Vagina (tissue), 2 donors: ENCODE data around the gene ITGB4. TPM values are rescaled to one million over a fixed set of nuclear protein-coding genes. Genes with fewer than 3 reads are reported as not detected.

ENCODE experiments used
- DNase-seq, 2 donors: peaks; one replicate each; pipeline ENCODE4 v3.0.0-alpha.2; 2017; ENCODE audit errors: extremely low spot score in 2 of 2
- H3K27ac ChIP-seq: fragments of 200-600 bp; sonication (generic); one replicate; pipeline ENCODE4 v1.5.1; 2019
- H3K27me3 ChIP-seq: fragments of 200-600 bp; sonication (generic); one replicate; pipeline ENCODE4 v1.5.1; 2019
- H3K36me3 ChIP-seq, 2 donors: fragments of 200-600 bp; sonication (generic); one replicate each; pipeline ENCODE4 v1.5.1; 2017 to 2019
- H3K4me1 ChIP-seq: fragments of 200-600 bp; sonication (generic); one replicate; pipeline ENCODE4 v1.5.1; 2019
- H3K4me3 ChIP-seq, 2 donors: fragments of 200-600 bp; sonication (generic); 1 replicate in 1 of 2; 2 replicates in 1 of 2; pipeline ENCODE4 v1.5.1; 2016 to 2019
- H3K9me3 ChIP-seq: fragments of 200-600 bp; sonication (generic); one replicate; pipeline ENCODE4 v1.5.1; 2019
- CTCF ChIP-seq, 3 experiments: fragments of 450-650 bp in 2 of 3; fragments of 200-600 bp in 1 of 3; sonication (generic) in 1 of 3; IDR thresholded peaks; one replicate each; pipeline ENCODE4 v1.5.1; 2017 to 2019; ENCODE audit warnings: antibody characterized with exemption in 3 of 3, mild to moderate bottlenecking in 2 of 3, moderate library complexity in 2 of 3
- POLR2A ChIP-seq, 2 donors: fragments of 450-650 bp; IDR thresholded peaks; one replicate each; pipeline ENCODE4 v1.6.1; 2017; ENCODE audit warnings: antibody characterized with exemption in 2 of 2, mild to moderate bottlenecking in 2 of 2, moderate library complexity in 2 of 2
- POLR2AphosphoS5 ChIP-seq, 2 donors: sonication (generic); formaldehyde crosslinking; IDR thresholded peaks; one replicate each; pipeline ENCODE4 v1.9.0; 2017; ENCODE audit warnings: antibody characterized with exemption in 2 of 2, mild to moderate bottlenecking in 2 of 2, low read depth in 1 of 2; ENCODE audit not compliant: insufficient read depth in 1 of 2
- intact Hi-C: fragments of 100-400 bp; cut with DNase I; formaldehyde crosslinking; loops from one replicate; pipeline ENCODE4 v1.15.1; 2023
- total RNA-seq: library from RNA; depleted of rRNA; stranded (reverse); fragments of >200 nt; gene quantifications from one replicate; pipeline ENCODE4 v1.2.3, GENCODE V29; 2016

The ITGB4 gene
- total RNA-seq, 1 donor from 2014 or later = 169 TPM

GRCh38 chr17:75680431-75680830 is 40.8 kb upstream of the ITGB4 start:
- intact Hi-C loops = no loop called here
- Histone ChIP-seq H3K4me3 (no peak overlapping the region), H3K4me1 (peaks cover 34% of the 10 kb centered on the region), H3K27me3 (no peaks in the 10 kb centered on the region), H3K27ac (peak overlapping the region; percentile 31), H3K36me3 (peaks cover 0 to 12% of the 10 kb centered on the region in 2 donors), H3K9me3 (no peaks in the 10 kb centered on the region)
- no peak for DNase-seq
- no peak for TF ChIP-seq CTCF (IDR thresholded peaks at IDR 0.05)
- TF ChIP-seq POLR2AphosphoS5 (IDR thresholded peaks at IDR 0.05; ENCODE audit: insufficient read depth in 1 of 2, low read depth in 1 of 2) = no peak
- TF ChIP-seq POLR2A (IDR thresholded peaks at IDR 0.05) = no peak

- TF ChIP-seq POLR2A (IDR thresholded peaks at IDR 0.05) (no peak), CTCF (IDR thresholded peaks at IDR 0.05) (no peak), POLR2AphosphoS5 (IDR thresholded peaks at IDR 0.05; ENCODE audit: insufficient read depth in 1 of 2, low read depth in 1 of 2) (no peak)
- intact Hi-C loops = no loop called here
- no peaks in the 10 kb centered on the region for H3K9me3 ChIP-seq
- peaks cover 42% of the 10 kb centered on the region for H3K4me1 ChIP-seq
- no peak for DNase-seq
- H3K4me3 ChIP-seq = no peak overlapping the region
- peak overlapping the region; percentile 31 for H3K27ac ChIP-seq
- no peaks in the 10 kb centered on the region for H3K27me3 ChIP-seq
- peaks cover 0 to 12% of the 10 kb centered on the region in 2 donors for H3K36me3 ChIP-seq
Observed at GRCh38 chr17:75681289-75681688, 40.0 kb upstream of the ITGB4 start.

GRCh38 chr17:75683583-75683982 is 37.7 kb upstream of the ITGB4 start:
- Histone ChIP-seq H3K27me3 (no peaks in the 10 kb centered on the region), H3K4me3 (no peak overlapping the region), H3K9me3 (no peaks in the 10 kb centered on the region), H3K36me3 (peaks cover 0 to 8% of the 10 kb centered on the region in 2 donors), H3K4me1 (peaks cover 65% of the 10 kb centered on the region), H3K27ac (peak overlapping the region; percentile 72)
- TF ChIP-seq POLR2A (IDR thresholded peaks at IDR 0.05) = no peak
- no peak for TF ChIP-seq CTCF (IDR thresholded peaks at IDR 0.05)
- TF ChIP-seq POLR2AphosphoS5 (IDR thresholded peaks at IDR 0.05; ENCODE audit: insufficient read depth in 1 of 2, low read depth in 1 of 2) = no peak
- DNase-seq = no peak
- intact Hi-C loops = no loop called here

GRCh38 chr17:75684249-75684648 is 37.0 kb upstream of the ITGB4 start:
- H3K9me3 ChIP-seq = no peaks in the 10 kb centered on the region
- H3K4me1 ChIP-seq = peaks cover 69% of the 10 kb centered on the region
- peaks cover 0 to 5% of the 10 kb centered on the region in 2 donors for H3K36me3 ChIP-seq
- intact Hi-C loops = no loop called here
- H3K27me3 ChIP-seq = no peaks in the 10 kb centered on the region
- TF ChIP-seq CTCF (IDR thresholded peaks at IDR 0.05) (no peak), POLR2A (IDR thresholded peaks at IDR 0.05) (no peak), POLR2AphosphoS5 (IDR thresholded peaks at IDR 0.05; ENCODE audit: insufficient read depth in 1 of 2, low read depth in 1 of 2) (no peak)
- peak overlapping the region; percentile 72 for H3K27ac ChIP-seq
- no peak overlapping the region for H3K4me3 ChIP-seq
- no peak for DNase-seq

GRCh38 chr17:75684924-75685323 is 36.3 kb upstream of the ITGB4 start:
- H3K27ac ChIP-seq = peak overlapping the region; percentile 72
- peaks cover 70% of the 10 kb centered on the region for H3K4me1 ChIP-seq
- H3K27me3 ChIP-seq = no peaks in the 10 kb centered on the region
- H3K36me3 ChIP-seq = peaks cover 0 to 3% of the 10 kb centered on the region in 2 donors
- H3K4me3 ChIP-seq = no peak overlapping the region
- no peaks in the 10 kb centered on the region for H3K9me3 ChIP-seq
- intact Hi-C loops = no loop called here
- TF ChIP-seq POLR2AphosphoS5 (IDR thresholded peaks at IDR 0.05; ENCODE audit: insufficient read depth in 1 of 2, low read depth in 1 of 2) (peak in 1 of 2 donors; percentile 15), CTCF (IDR thresholded peaks at IDR 0.05) (no peak)
- peak in 1 of 2 donors; percentile 90 for DNase-seq
